Measurements from ENCODE around the gene OR5T1.

Gene OR5T1

DNA sequence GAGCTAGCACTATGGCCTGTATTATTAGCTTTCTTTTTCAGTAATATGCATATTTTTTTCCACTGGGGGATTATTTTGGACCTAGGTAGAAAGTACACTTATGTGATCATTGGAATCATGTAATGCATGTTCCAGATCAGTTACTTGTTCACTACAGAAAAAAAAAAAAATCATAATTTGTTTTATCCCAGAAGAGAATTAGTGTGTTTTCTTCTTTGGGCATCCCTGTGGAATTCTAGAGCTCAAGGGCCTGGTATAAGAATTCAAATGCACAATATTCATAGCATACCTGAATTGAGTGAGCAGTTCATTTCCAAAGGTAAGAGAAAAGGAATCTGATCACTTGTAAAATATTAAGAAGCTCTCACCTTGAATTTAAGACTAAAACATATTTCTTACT, at the start of gene OR5T1:
Gene OR5T1, plus strand, starts transcription at position 301 of the 400 bp plus-strand sequence. CDS start 1,485 bp downstream, outside the sequence.
- DNase-seq (ENCODE audit: low read depth, low spot score) = no peak
- Histone ChIP-seq H3K4me1 (ENCODE audit: control insufficient read depth, insufficient read depth, low read length) (no peaks in the 10 kb centered on the region), H3K27ac (ENCODE audit: low read length) (no peak within 1 kb of the TSS), H3K36me3 (ENCODE audit: control insufficient read depth, insufficient read depth, low read length) (no peaks in the 10 kb centered on the region), H3K4me3 (ENCODE audit: low read length) (no peak within 1 kb of the TSS), H3K27me3 (ENCODE audit: control insufficient read depth, insufficient read depth, low read length) (no peaks in the 10 kb centered on the region), H3K9me3 (ENCODE audit: control insufficient read depth, insufficient read depth, low read length) (no peaks in the 10 kb centered on the region)

DNA sequence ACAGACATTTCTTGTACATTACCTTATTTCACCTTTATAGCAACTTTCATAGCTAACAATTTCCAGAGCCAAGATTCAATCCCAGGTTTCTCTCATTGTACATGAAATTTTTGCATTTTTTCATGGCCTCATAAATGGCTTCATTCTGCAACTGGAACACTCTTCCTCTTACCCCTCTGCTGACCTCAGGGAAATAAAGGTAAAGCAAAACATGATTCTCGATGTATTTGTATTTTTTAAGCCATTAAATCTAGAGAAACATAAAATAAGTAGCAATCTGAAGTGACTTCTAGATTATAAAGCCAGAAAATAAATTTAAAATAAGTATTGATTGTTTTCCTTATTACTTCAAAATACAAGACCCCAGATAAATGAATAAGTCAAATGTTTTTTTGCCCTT, 39.8 kb upstream of the OR5T1 start, which contains the start of gene OR5T2:
Gene OR5T2, minus strand, starts transcription at position 101 of the 400 bp plus-strand sequence. CDS start 1,193 bp downstream, outside the sequence.
- no peak within 1 kb of the TSS for H3K27ac ChIP-seq (ENCODE audit: low read length)
- DNase-seq (ENCODE audit: low read depth, low spot score) = no peak
- H3K4me3 ChIP-seq (ENCODE audit: low read length) = no peak within 1 kb of the TSS
- WGBS (ENCODE audit: insufficient coverage, insufficient read length) = no CpG with 5 or more reads among the region's 1 CpG
- H3K36me3 ChIP-seq (ENCODE audit: control insufficient read depth, insufficient read depth, low read length) = no peaks in the 10 kb centered on the region
- H3K9me3 ChIP-seq (ENCODE audit: control insufficient read depth, insufficient read depth, low read length) = no peaks in the 10 kb centered on the region
- H3K27me3 ChIP-seq (ENCODE audit: control insufficient read depth, insufficient read depth, low read length) = no peaks in the 10 kb centered on the region
- no peaks in the 10 kb centered on the region for H3K4me1 ChIP-seq (ENCODE audit: control insufficient read depth, insufficient read depth, low read length)

DNA sequence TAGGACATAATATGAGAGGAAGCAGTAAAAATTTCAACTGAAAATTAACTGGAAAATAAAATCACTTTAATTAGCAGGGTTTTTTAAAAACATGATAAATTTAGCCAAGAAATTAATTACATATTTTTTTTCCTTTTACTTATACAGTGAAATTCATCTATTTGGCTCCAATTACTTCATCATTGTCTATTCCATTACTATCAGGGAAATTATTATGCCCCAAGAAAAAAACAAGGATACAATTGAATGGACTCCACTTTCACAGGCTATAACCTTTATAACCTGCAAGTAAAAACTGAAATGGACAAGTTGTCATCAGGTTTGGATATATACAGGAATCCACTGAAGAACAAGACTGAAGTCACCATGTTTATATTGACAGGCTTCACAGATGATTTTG, 22.0 kb upstream of the OR5T1 start, which contains the start of gene OR5T3:
Gene OR5T3, plus strand, starts transcription at position 301 of the 400 bp plus-strand sequence. Its CDS starts 0 bp downstream, at position 301.
- Histone ChIP-seq H3K4me1 (ENCODE audit: control insufficient read depth, insufficient read depth, low read length) (no peaks in the 10 kb centered on the region), H3K4me3 (ENCODE audit: low read length) (no peak within 1 kb of the TSS), H3K27me3 (ENCODE audit: control insufficient read depth, insufficient read depth, low read length) (no peaks in the 10 kb centered on the region), H3K9me3 (ENCODE audit: control insufficient read depth, insufficient read depth, low read length) (no peaks in the 10 kb centered on the region), H3K36me3 (ENCODE audit: control insufficient read depth, insufficient read depth, low read length) (no peaks in the 10 kb centered on the region), H3K27ac (ENCODE audit: low read length) (no peak within 1 kb of the TSS)
- no peak for DNase-seq (ENCODE audit: low read depth, low spot score)

DNA sequence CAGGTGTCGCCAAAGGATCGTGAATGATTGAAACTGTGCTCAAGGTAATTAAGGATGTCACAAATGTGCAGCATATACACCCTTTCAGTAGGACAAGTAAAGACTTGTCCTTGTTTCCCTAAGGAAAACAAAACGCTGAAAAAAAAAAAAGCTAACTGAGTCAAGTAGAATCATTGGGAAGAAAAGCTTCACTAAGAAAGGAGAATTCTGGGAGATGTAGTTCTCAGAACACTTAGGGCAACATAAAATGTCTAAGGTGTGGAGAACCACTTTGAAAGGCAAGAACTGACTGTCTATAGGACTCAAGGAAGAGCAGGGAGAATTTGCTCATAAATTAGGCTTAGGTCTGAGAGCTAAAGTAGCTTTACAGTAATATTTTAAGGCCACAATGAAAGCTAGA, 2.9 kb upstream of the OR5T1 start:
- Histone ChIP-seq H3K36me3 (ENCODE audit: control insufficient read depth, insufficient read depth, low read length) (no peaks in the 10 kb centered on the region), H3K4me1 (ENCODE audit: control insufficient read depth, insufficient read depth, low read length) (no peaks in the 10 kb centered on the region), H3K4me3 (ENCODE audit: low read length) (no peak overlapping the region), H3K27ac (ENCODE audit: low read length) (no peak overlapping the region), H3K27me3 (ENCODE audit: control insufficient read depth, insufficient read depth, low read length) (no peaks in the 10 kb centered on the region), H3K9me3 (ENCODE audit: control insufficient read depth, insufficient read depth, low read length) (no peaks in the 10 kb centered on the region)
- DNase-seq (ENCODE audit: low read depth, low spot score) = no peak
- WGBS (ENCODE audit: insufficient coverage, insufficient read length) = no CpG with 5 or more reads among the region's 3 CpGs

DNA sequence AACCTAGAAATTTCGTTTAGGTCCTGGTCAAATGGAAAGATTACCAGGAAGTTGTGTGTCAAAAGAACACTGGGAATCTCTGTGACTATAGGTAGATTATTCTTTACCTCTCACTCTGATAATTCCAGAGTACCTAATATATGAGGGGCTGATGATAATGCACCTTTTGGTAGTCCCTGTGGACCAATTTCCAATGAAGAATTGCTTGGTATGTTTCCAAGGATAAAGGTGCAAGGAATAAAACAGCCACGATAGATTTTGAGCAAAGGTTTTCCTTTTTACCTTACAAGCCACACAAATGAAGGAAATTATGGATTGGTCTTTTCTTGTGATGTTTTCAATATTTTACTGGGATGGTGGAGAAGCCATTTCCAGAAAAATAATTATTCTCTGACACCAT, 18.2 kb downstream of the OR5T1 start, which contains the start of gene OR8H1:
Gene OR8H1, minus strand, starts transcription at position 101 of the 400 bp plus-strand sequence. CDS start 1,192 bp downstream, outside the sequence.
- H3K36me3 ChIP-seq (ENCODE audit: control insufficient read depth, insufficient read depth, low read length) = no peaks in the 10 kb centered on the region
- no peak within 1 kb of the TSS for H3K4me3 ChIP-seq (ENCODE audit: low read length)
- no CpG with 5 or more reads among the region's 2 CpGs for WGBS (ENCODE audit: insufficient coverage, insufficient read length)
- no peak for DNase-seq (ENCODE audit: low read depth, low spot score)
- H3K4me1 ChIP-seq (ENCODE audit: control insufficient read depth, insufficient read depth, low read length) = no peaks in the 10 kb centered on the region
- H3K27me3 ChIP-seq (ENCODE audit: control insufficient read depth, insufficient read depth, low read length) = no peaks in the 10 kb centered on the region
- no peaks in the 10 kb centered on the region for H3K9me3 ChIP-seq (ENCODE audit: control insufficient read depth, insufficient read depth, low read length)
- no peak within 1 kb of the TSS for H3K27ac ChIP-seq (ENCODE audit: low read length)

DNA sequence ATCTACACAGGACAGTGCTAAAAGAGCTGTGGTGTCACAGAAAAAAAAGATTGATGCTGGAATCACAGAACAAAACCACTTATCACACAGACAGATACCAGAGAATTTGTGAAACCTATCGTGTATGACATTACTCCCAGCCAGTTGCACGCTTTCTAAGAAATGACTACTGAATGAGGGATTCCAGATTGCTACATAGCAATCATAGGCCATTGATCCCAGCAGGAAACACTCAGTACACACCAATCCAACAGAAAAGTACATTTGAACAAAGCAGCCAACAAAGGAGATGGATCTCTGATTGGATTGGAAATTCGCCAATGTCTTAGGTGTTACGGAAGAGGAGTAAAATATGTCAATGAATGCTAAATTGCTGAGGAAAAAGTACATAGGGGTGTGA, 22.9 kb downstream of the OR5T1 start:
- DNase-seq (ENCODE audit: low read depth, low spot score) = no peak
- H3K4me1 ChIP-seq (ENCODE audit: control insufficient read depth, insufficient read depth, low read length) = no peaks in the 10 kb centered on the region
- no peaks in the 10 kb centered on the region for H3K36me3 ChIP-seq (ENCODE audit: control insufficient read depth, insufficient read depth, low read length)
- no CpG with 5 or more reads among the region's 4 CpGs for WGBS (ENCODE audit: insufficient coverage, insufficient read length)
- H3K27me3 ChIP-seq (ENCODE audit: control insufficient read depth, insufficient read depth, low read length) = no peaks in the 10 kb centered on the region
- no peak overlapping the region for H3K27ac ChIP-seq (ENCODE audit: low read length)
- H3K4me3 ChIP-seq (ENCODE audit: low read length) = no peak overlapping the region
- no peaks in the 10 kb centered on the region for H3K9me3 ChIP-seq (ENCODE audit: control insufficient read depth, insufficient read depth, low read length)

DNA sequence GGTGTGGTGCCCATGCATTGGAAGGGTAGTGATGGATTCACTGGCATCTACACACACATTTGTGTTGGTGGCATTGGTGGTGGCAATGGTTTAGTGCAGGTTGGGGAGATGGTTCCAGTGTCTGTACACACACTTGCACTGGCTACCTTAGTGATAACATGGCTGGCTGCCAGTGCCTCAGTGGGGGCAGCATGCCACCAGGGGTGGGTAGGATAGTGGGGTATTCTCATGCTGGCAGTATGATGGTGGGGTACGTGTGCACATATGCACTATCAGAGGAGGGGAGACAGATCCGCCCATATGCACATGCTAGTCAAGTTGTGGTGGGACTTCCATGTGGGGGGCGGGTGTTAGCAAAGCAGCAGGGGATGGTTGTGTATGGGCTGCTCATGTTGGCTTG, 33.9 kb downstream of the OR5T1 start:
- Histone ChIP-seq H3K36me3 (ENCODE audit: control insufficient read depth, insufficient read depth, low read length) (no peaks in the 10 kb centered on the region), H3K9me3 (ENCODE audit: control insufficient read depth, insufficient read depth, low read length) (no peaks in the 10 kb centered on the region), H3K4me1 (ENCODE audit: control insufficient read depth, insufficient read depth, low read length) (no peaks in the 10 kb centered on the region), H3K4me3 (ENCODE audit: low read length) (no peak overlapping the region), H3K27me3 (ENCODE audit: control insufficient read depth, insufficient read depth, low read length) (no peaks in the 10 kb centered on the region), H3K27ac (ENCODE audit: low read length) (no peak overlapping the region)
- WGBS (ENCODE audit: insufficient coverage, insufficient read length) = no CpG with 5 or more reads among the region's 3 CpGs
- DNase-seq (ENCODE audit: low read depth, low spot score) = no peak

DNA sequence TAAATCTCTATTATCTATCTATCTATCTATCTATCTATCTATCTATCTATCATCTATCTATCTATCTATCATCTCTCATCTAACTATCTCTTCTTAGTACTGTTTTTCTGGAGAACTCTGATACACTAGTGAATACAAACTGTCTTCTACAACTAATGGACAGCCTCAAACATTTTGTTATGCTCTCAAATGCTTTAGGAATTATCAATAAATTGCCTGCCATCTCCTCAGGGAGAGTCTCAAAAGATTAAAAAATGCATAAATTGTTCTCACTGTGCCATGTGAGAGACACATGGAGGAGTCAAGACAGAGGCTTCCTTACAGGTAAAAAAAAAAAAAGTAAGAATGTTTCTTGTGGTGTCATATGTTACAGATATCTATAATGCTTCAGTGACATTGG, 40.9 kb downstream of the OR5T1 start, which contains the start of gene OR8K3:
Gene OR8K3, plus strand, starts transcription at position 301 of the 400 bp plus-strand sequence. CDS start 3,163 bp downstream, outside the sequence.
- Histone ChIP-seq H3K9me3 (ENCODE audit: control insufficient read depth, insufficient read depth, low read length) (no peaks in the 10 kb centered on the region), H3K27ac (ENCODE audit: low read length) (no peak within 1 kb of the TSS), H3K27me3 (ENCODE audit: control insufficient read depth, insufficient read depth, low read length) (no peaks in the 10 kb centered on the region), H3K4me1 (ENCODE audit: control insufficient read depth, insufficient read depth, low read length) (no peaks in the 10 kb centered on the region), H3K4me3 (ENCODE audit: low read length) (no peak within 1 kb of the TSS), H3K36me3 (ENCODE audit: control insufficient read depth, insufficient read depth, low read length) (no peaks in the 10 kb centered on the region)
- DNase-seq (ENCODE audit: low read depth, low spot score) = no peak

All from iPS DF 6.9 (cell line).